NB4 (cell line): ENCODE data around the gene CCR5.
"Not testable (repeated sequence)": the region's sequence is repeated elsewhere in the genome, so short reads cannot be mapped to it uniquely, and the experiment has no call there.

Experiments used
- DNase-seq: peaks from one replicate; pipeline ENCODE4 v3.0.0; 2010; ENCODE audit warnings: low read depth
- H3K4me3 ChIP-seq: one replicate; pipeline ENCODE4 v1.5.1; 2011; ENCODE audit warnings: mild to moderate bottlenecking, low read depth, low read length, moderate library complexity
- MYC ChIP-seq: IDR thresholded peaks from 2 replicates; pipeline ENCODE4 v1.6.1; 2011; ENCODE audit warnings: low read depth, low read length
- POLR2A ChIP-seq: IDR thresholded peaks from 2 replicates; pipeline ENCODE4 v1.6.1; 2011; ENCODE audit warnings: mild to moderate bottlenecking; ENCODE audit not compliant: insufficient read length; ENCODE audit errors: extremely low read depth
- TF ChIP-seq, protein P1 (sequence below): IDR thresholded peaks from one replicate; pipeline ENCODE4 v1.5.1; 2012; ENCODE audit warnings: low read depth, low read length
- TF ChIP-seq, protein P2 (sequence below): IDR thresholded peaks from 2 replicates; pipeline ENCODE4 v1.6.1; 2011; ENCODE audit warnings: low read depth, low read length

The CCR5 gene

DNA sequence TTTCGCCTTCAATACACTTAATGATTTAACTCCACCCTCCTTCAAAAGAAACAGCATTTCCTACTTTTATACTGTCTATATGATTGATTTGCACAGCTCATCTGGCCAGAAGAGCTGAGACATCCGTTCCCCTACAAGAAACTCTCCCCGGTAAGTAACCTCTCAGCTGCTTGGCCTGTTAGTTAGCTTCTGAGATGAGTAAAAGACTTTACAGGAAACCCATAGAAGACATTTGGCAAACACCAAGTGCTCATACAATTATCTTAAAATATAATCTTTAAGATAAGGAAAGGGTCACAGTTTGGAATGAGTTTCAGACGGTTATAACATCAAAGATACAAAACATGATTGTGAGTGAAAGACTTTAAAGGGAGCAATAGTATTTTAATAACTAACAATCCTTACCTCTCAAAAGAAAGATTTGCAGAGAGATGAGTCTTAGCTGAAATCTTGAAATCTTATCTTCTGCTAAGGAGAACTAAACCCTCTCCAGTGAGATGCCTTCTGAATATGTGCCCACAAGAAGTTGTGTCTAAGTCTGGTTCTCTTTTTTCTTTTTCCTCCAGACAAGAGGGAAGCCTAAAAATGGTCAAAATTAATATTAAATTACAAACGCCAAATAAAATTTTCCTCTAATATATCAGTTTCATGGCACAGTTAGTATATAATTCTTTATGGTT lies at the start of gene CCR5:
Gene CCR5, plus strand, starts transcription at position 108 of the 680 bp plus-strand sequence. CDS start 1,957 bp downstream, outside the sequence.
- no peak within 1 kb of the TSS for H3K4me3 ChIP-seq
- no peak for TF ChIP-seq MYC
- DNase-seq, result no peak

DNA sequence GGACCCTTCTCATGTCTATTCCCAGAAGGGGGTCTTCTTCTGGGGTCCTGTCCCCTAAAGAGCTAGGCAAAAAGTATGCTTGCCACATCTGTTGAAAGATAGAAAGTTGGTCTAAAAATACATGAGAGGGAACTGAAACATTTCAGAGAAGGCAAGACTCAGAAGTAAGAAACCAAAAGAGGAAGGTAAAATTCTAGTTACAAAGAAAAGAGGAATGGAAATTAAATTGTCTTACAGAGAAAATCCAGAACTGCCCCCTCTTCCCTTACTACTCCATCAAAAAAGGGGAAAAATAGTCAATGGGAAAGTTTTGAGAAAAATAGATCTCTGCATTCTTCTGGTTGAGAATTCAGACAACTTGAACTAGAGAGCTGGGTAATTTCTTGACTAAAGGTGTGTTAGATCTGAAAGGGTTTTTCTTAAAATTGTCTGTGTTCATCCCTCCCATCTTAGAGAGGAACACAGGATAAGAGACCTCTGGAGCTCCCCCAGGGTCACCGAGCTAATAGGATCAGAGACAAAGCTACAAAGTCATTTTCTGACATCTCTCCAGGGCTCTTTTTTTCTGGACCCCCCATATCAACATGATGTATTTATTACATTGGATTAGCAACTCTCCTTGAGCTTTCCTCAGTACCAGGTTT lies 49.2 kb upstream of the CCR5 start:
- no peak overlapping the region for H3K4me3 ChIP-seq
- peak; percentile 37 for DNase-seq
- no peak for TF ChIP-seq POLR2A
- TF ChIP-seq, protein P1, sequence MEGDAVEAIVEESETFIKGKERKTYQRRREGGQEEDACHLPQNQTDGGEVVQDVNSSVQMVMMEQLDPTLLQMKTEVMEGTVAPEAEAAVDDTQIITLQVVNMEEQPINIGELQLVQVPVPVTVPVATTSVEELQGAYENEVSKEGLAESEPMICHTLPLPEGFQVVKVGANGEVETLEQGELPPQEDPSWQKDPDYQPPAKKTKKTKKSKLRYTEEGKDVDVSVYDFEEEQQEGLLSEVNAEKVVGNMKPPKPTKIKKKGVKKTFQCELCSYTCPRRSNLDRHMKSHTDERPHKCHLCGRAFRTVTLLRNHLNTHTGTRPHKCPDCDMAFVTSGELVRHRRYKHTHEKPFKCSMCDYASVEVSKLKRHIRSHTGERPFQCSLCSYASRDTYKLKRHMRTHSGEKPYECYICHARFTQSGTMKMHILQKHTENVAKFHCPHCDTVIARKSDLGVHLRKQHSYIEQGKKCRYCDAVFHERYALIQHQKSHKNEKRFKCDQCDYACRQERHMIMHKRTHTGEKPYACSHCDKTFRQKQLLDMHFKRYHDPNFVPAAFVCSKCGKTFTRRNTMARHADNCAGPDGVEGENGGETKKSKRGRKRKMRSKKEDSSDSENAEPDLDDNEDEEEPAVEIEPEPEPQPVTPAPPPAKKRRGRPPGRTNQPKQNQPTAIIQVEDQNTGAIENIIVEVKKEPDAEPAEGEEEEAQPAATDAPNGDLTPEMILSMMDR, result no peak
- TF ChIP-seq, protein P2, sequence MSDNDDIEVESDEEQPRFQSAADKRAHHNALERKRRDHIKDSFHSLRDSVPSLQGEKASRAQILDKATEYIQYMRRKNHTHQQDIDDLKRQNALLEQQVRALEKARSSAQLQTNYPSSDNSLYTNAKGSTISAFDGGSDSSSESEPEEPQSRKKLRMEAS, result no peak
- no peak for TF ChIP-seq MYC

DNA sequence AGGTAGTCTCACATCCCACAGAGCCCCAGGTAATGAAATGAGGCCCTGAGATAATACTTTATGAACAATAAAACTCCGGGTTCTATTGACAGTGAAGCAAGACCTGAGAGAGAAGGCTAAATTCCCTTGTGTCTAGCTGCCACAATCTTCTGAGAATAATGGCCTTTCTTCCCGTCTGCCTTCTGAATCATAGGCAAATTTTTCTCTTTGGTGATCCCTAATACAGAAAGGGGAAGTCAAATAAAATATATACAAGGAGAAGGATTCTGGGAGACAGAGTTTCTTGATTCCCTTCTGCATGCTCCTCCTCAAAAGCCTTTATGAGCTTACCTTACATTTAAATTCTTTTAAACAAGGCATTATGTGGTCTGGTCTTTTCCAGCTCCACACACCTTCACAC lies 46.7 kb upstream of the CCR5 start:
- TF ChIP-seq MYC, result no peak
- no peak for TF ChIP-seq POLR2A
- H3K4me3 ChIP-seq, result no peak overlapping the region

DNA sequence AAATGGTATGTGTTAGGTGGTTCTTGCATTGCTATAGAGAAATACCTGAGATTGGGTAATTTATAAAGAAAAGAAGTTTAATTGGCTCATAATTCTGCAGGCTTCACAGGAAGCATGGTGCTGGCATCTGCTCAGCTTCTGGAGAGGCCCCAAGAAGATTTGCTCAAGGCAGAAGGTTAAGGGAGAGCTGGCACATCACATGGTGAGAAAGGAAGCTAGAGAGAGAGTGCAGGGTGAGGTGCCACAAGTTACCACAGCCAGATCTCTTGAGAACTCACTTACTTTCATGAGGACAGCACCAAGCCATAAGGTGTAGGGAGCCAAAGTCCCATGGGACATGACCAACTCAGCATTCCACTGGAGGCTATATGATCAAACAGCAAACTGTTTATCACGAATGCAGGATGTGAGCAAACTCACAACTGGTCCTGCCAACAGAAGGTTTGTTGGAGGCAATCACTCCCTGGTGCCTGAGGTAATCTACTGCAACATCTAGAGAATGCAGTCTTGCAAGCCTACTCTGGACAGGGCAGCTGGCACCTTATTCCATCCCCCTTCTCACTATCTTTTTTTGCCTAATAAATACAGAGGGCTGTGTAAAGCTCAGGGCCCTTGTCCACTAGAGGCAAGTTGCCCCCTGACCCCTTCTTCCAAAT lies 45.0 kb upstream of the CCR5 start:
- no peak overlapping the region for H3K4me3 ChIP-seq
- no peak for TF ChIP-seq POLR2A
- TF ChIP-seq, protein P2, result no peak
- TF ChIP-seq, protein P1, result no peak
- no peak for TF ChIP-seq MYC
- DNase-seq, result no peak

More for the DNA sequence above, 46.7 kb upstream of the CCR5 start:
- no peak for DNase-seq

DNA sequence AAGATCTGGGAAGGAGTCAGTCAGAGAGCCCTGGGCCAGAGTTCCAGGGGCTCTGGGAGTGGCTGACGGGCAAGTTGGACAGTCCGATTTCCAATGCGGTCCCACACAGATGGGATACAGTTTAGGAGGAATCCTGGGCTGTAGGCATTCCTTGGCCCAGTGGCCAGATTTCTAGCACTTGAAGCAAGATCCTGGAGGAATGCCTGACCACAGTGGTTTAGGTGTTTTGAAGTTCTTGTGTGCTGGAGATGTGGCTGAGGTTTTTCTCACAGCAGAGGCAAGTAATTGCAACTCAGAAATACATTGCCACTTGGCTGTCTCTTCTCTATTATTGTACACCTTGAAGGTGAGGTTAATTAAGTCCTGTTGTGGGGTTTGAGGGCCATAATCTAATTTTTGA lies 40.1 kb upstream of the CCR5 start:
- H3K4me3 ChIP-seq, DNase-seq: not testable (repeated sequence)

DNA sequence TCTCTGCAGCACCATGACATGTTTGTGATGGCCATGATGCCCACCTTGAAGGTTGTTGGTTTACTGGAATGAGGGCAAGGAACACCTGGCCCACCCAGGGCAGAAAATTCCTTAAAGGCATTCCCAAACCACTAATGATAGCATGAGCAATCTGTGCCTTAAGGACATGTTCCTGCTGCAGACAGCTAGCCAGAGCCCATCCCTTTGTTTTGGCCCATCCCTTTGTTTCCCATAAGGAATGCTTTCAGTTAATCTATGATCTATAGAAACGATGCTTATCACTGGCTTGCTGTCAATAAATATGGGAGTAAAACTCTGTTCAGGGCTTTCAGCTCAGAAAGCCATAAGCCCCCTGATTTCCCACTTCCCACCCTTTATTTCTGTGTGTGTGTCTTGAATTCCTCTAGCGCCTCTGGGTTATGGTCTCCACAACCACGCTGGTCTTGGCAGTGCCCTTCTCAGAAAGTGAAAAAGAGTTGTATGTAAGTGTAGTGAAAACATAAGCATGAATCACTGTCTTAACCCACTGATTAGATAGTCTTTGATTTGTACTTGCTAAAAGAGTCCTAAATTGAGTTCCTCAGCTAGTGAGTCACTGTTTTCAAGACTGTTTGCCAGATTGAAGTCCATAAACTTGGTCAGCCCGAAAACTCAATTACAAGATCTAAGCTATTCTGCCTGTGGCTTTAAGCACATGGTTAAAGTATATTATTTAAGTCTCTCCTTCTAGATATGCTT lies 35.8 kb upstream of the CCR5 start:
- DNase-seq, result no peak
- TF ChIP-seq MYC (no peak), POLR2A (no peak)
- TF ChIP-seq, protein P2, result no peak
- TF ChIP-seq, protein P1, result no peak
- H3K4me3 ChIP-seq, result no peak overlapping the region

DNA sequence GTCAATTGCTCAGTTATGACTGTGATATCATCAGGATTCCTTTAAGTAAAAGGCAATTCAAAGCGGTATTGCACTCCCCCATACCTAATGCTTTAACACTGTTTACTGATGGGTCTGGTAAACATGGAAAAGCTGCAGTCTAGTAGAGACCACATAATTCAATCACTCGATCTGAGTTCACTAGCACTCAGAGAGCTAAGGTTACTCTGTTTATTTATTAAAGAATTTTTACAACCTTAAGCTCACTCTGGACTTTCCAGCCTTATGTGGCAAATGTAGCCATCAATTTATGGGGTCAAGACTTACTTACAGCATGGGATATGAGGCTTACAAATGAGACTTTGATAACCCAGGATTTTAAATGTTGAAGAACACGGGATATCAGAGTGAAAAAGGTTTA lies 35.2 kb upstream of the CCR5 start:
- no peak for TF ChIP-seq POLR2A
- TF ChIP-seq, protein P2, result no peak
- TF ChIP-seq MYC, result no peak
- TF ChIP-seq, protein P1, result no peak
- no peak for DNase-seq
- no peak overlapping the region for H3K4me3 ChIP-seq
